Measurements from ENCODE around the gene ISX. TPM values are rescaled to one million over a fixed set of nuclear protein-coding genes. Genes with fewer than 3 reads are reported as not detected.
"Not testable (repeated sequence)": the region's sequence is repeated elsewhere in the genome, so short reads cannot be mapped to it uniquely, and the experiment has no call there.

The ISX gene
- total RNA-seq, 1 donor from 2014 or later: not detected

GRCh38 chr22:35023692-35024363, 42.1 kb upstream of the ISX start:
- Histone ChIP-seq H3K4me1 (peaks cover 5% of the 10 kb centered on the region), H3K9me3 (replicated peaks) (peaks cover 4% of the 10 kb centered on the region), H3K4me3 (no peak overlapping the region), H3K27ac (replicated peaks) (no peak overlapping the region), H3K36me3 (no peaks in the 10 kb centered on the region), H3K27me3 (ENCODE audit: low read depth) (peaks cover 75% of the 10 kb centered on the region)
- DNase-seq: peak; percentile 57
- peak; percentile 90 for TF ChIP-seq CTCF (IDR thresholded peaks at IDR 0.05; ENCODE audit: borderline replicate concordance)
- intact Hi-C loops (cut with micrococcal nuclease): no loop called here

- no peak overlapping the region for H3K27ac ChIP-seq (replicated peaks)
- H3K9me3 ChIP-seq (replicated peaks): peaks cover 4% of the 10 kb centered on the region
- peak; percentile 24 for TF ChIP-seq CTCF (IDR thresholded peaks at IDR 0.05; ENCODE audit: borderline replicate concordance)
- H3K36me3 ChIP-seq: no peaks in the 10 kb centered on the region
- peaks cover 73% of the 10 kb centered on the region for H3K27me3 ChIP-seq (ENCODE audit: low read depth)
- no peak for DNase-seq
- peaks cover 5% of the 10 kb centered on the region for H3K4me1 ChIP-seq
- no peak overlapping the region for H3K4me3 ChIP-seq
- intact Hi-C loops (cut with micrococcal nuclease): no loop called here
These were observed 41.6 kb upstream of the ISX start for GRCh38 chr22:35024364-35024692.

GRCh38 chr22:35030112-35030511, 35.8 kb upstream of the ISX start:
- intact Hi-C loops (cut with micrococcal nuclease); H3K4me3 ChIP-seq; H3K4me1 ChIP-seq; H3K9me3 ChIP-seq (replicated peaks); DNase-seq; H3K27ac ChIP-seq (replicated peaks); H3K36me3 ChIP-seq: not testable (repeated sequence)
- peaks cover 65% of the 10 kb centered on the region for H3K27me3 ChIP-seq (ENCODE audit: low read depth)

GRCh38 chr22:35032571-35032970, 33.4 kb upstream of the ISX start:
- H3K27me3 ChIP-seq (ENCODE audit: low read depth): peaks cover 61% of the 10 kb centered on the region
- H3K36me3 ChIP-seq: no peaks in the 10 kb centered on the region
- no peak for TF ChIP-seq CTCF (IDR thresholded peaks at IDR 0.05; ENCODE audit: borderline replicate concordance)
- H3K4me1 ChIP-seq: no peaks in the 10 kb centered on the region
- H3K9me3 ChIP-seq (replicated peaks): no peaks in the 10 kb centered on the region
- no peak overlapping the region for H3K27ac ChIP-seq (replicated peaks)
- H3K4me3 ChIP-seq: no peak overlapping the region
- intact Hi-C loops (cut with micrococcal nuclease): no loop called here
- DNase-seq: no peak

GRCh38 chr22:35033635-35034296, 32.2 kb upstream of the ISX start:
- no peak overlapping the region for H3K4me3 ChIP-seq
- no peaks in the 10 kb centered on the region for H3K4me1 ChIP-seq
- no peak for DNase-seq
- intact Hi-C loops (cut with micrococcal nuclease): no loop called here
- TF ChIP-seq CTCF (IDR thresholded peaks at IDR 0.05; ENCODE audit: borderline replicate concordance): no peak
- H3K9me3 ChIP-seq (replicated peaks): no peaks in the 10 kb centered on the region
- H3K27ac ChIP-seq (replicated peaks): no peak overlapping the region
- H3K36me3 ChIP-seq: no peaks in the 10 kb centered on the region
- peaks cover 65% of the 10 kb centered on the region for H3K27me3 ChIP-seq (ENCODE audit: low read depth)

- no peak for DNase-seq
- Histone ChIP-seq H3K4me3 (no peak overlapping the region), H3K9me3 (replicated peaks) (no peaks in the 10 kb centered on the region), H3K4me1 (no peaks in the 10 kb centered on the region), H3K27me3 (ENCODE audit: low read depth) (peaks cover 65% of the 10 kb centered on the region), H3K36me3 (no peaks in the 10 kb centered on the region), H3K27ac (replicated peaks) (no peak overlapping the region)
- intact Hi-C loops (cut with micrococcal nuclease): no loop called here
- no peak for TF ChIP-seq CTCF (IDR thresholded peaks at IDR 0.05; ENCODE audit: borderline replicate concordance)
These were observed 31.0 kb upstream of the ISX start for GRCh38 chr22:35034963-35035362.
